DND-41 (cell line): Measurements from ENCODE around the gene CNTNAP1.

ENCODE experiments used
- EZH2 ChIP-seq: IDR thresholded peaks from 3 replicates; pipeline ENCODE4 v1.6.1; 2012; ENCODE audit warnings: borderline replicate concordance, low read depth, mild to moderate bottlenecking, moderate library complexity, low read length, inconsistent platforms; ENCODE audit not compliant: severe bottlenecking
- TF ChIP-seq, protein P1 (sequence below): IDR thresholded peaks from 2 replicates; pipeline ENCODE4 v1.5.1; 2012; ENCODE audit warnings: borderline replicate concordance, low read length, moderate library complexity, mild to moderate bottlenecking; ENCODE audit not compliant: poor library complexity, severe bottlenecking; ENCODE audit errors: extremely low read depth

DNA sequence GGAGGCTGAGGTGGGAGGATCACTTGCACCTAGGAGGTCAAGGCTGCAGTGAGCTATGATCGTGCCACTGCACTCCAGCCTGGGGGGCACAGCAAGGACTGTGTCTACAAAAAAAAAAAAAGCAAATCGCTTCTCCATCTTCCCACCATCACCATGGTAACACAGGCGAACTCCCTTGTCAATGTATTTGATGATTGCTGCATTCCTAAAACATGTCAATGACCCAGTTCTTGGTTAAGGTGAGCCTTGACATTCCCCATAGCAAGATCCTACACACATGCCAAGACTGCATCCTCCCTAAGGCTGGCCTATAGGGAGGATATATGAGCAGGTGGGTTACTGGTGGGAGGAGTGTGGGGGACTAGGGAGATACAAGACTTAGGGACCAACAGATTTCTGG, 12.2 kb downstream of the CNTNAP1 start:
- TF ChIP-seq, protein P1, sequence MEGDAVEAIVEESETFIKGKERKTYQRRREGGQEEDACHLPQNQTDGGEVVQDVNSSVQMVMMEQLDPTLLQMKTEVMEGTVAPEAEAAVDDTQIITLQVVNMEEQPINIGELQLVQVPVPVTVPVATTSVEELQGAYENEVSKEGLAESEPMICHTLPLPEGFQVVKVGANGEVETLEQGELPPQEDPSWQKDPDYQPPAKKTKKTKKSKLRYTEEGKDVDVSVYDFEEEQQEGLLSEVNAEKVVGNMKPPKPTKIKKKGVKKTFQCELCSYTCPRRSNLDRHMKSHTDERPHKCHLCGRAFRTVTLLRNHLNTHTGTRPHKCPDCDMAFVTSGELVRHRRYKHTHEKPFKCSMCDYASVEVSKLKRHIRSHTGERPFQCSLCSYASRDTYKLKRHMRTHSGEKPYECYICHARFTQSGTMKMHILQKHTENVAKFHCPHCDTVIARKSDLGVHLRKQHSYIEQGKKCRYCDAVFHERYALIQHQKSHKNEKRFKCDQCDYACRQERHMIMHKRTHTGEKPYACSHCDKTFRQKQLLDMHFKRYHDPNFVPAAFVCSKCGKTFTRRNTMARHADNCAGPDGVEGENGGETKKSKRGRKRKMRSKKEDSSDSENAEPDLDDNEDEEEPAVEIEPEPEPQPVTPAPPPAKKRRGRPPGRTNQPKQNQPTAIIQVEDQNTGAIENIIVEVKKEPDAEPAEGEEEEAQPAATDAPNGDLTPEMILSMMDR: no peak
- TF ChIP-seq EZH2: no peak
